Ishikawa (cell line): ENCODE data around the gene PRKN.

Experiments
- CEBPB ChIP-seq: IDR thresholded peaks from 2 replicates; pipeline ENCODE4 v1.6.1; 2012
- CREB1 ChIP-seq: IDR thresholded peaks from 2 replicates; pipeline ENCODE4 v1.6.1; 2012; ENCODE audit warnings: low read depth
- EGR1 ChIP-seq: IDR thresholded peaks from 2 replicates; pipeline ENCODE4 v1.6.1; 2012
- EP300 ChIP-seq: IDR thresholded peaks from 2 replicates; pipeline ENCODE4 v1.6.1; 2012; ENCODE audit warnings: borderline replicate concordance
- FOXM1 ChIP-seq: IDR thresholded peaks from 2 replicates; pipeline ENCODE4 v1.6.1; 2012; ENCODE audit warnings: low read depth, borderline replicate concordance
- MAX ChIP-seq: IDR thresholded peaks from 2 replicates; pipeline ENCODE4 v1.6.1; 2012
- NFIC ChIP-seq: IDR thresholded peaks from 2 replicates; pipeline ENCODE4 v1.6.1; 2012
- RAD21 ChIP-seq: IDR thresholded peaks from 2 replicates; pipeline ENCODE4 v1.6.1; 2012; ENCODE audit warnings: low read depth
- REST ChIP-seq: IDR thresholded peaks from 2 replicates; pipeline ENCODE4 v1.6.1; 2012; ENCODE audit warnings: low read depth, mild to moderate bottlenecking
- TAF1 ChIP-seq: IDR thresholded peaks from 2 replicates; pipeline ENCODE4 v1.6.1; 2012; ENCODE audit warnings: low read depth, mild to moderate bottlenecking
- TCF12 ChIP-seq: IDR thresholded peaks from 2 replicates; pipeline ENCODE4 v1.6.1; 2012; ENCODE audit warnings: low read depth
- TEAD4 ChIP-seq: IDR thresholded peaks from 2 replicates; pipeline ENCODE4 v1.6.1; 2012
- USF1 ChIP-seq: IDR thresholded peaks from 2 replicates; pipeline ENCODE4 v1.6.1; 2012
- YY1 ChIP-seq: IDR thresholded peaks from 2 replicates; pipeline ENCODE4 v1.6.1; 2012; ENCODE audit warnings: low read depth
- ZBTB7A ChIP-seq: IDR thresholded peaks from 2 replicates; pipeline ENCODE4 v1.6.1; 2012; ENCODE audit warnings: low read depth

Gene PRKN

GRCh38 chr6:161445021-161445799 lies 1282.4 kb downstream of the PRKN start:
- TF ChIP-seq FOXM1 = no peak
- TF ChIP-seq EP300 = no peak
- TF ChIP-seq TAF1 = no peak
- no peak for TF ChIP-seq ZBTB7A
- TF ChIP-seq CEBPB = no peak
- TF ChIP-seq YY1 = no peak
- TF ChIP-seq RAD21 = no peak
- TF ChIP-seq TCF12 = no peak
- TF ChIP-seq CREB1 = no peak
- TF ChIP-seq REST = no peak
- TF ChIP-seq USF1 = no peak
- no peak for TF ChIP-seq NFIC
- TF ChIP-seq MAX = no peak

GRCh38 chr6:161444464-161444863 lies 1283.1 kb downstream of the PRKN start:
- TF ChIP-seq EP300 (no peak), TEAD4 (no peak), TCF12 (no peak), USF1 (no peak), CREB1 (no peak), TAF1 (no peak), YY1 (no peak), CEBPB (no peak), MAX (no peak)

GRCh38 chr6:161443848-161444247 lies 1283.7 kb downstream of the PRKN start:
- TF ChIP-seq EGR1 (no peak), TCF12 (no peak), REST (no peak), NFIC (no peak), MAX (no peak), YY1 (no peak), FOXM1 (no peak), CEBPB (no peak), CREB1 (no peak)

- TF ChIP-seq TAF1 = no peak
Observed at GRCh38 chr6:161442420-161442819, 1285.1 kb downstream of the PRKN start.

- TF ChIP-seq USF1 (no peak), MAX (no peak), EGR1 (no peak), RAD21 (no peak), FOXM1 (no peak), TAF1 (no peak), EP300 (no peak), CREB1 (no peak), REST (no peak), NFIC (no peak), TEAD4 (no peak), ZBTB7A (no peak)
Observed at GRCh38 chr6:161440299-161440698, 1287.3 kb downstream of the PRKN start.
